Measurements from ENCODE around the gene MAPKAPK3.

Gene MAPKAPK3

DNA sequence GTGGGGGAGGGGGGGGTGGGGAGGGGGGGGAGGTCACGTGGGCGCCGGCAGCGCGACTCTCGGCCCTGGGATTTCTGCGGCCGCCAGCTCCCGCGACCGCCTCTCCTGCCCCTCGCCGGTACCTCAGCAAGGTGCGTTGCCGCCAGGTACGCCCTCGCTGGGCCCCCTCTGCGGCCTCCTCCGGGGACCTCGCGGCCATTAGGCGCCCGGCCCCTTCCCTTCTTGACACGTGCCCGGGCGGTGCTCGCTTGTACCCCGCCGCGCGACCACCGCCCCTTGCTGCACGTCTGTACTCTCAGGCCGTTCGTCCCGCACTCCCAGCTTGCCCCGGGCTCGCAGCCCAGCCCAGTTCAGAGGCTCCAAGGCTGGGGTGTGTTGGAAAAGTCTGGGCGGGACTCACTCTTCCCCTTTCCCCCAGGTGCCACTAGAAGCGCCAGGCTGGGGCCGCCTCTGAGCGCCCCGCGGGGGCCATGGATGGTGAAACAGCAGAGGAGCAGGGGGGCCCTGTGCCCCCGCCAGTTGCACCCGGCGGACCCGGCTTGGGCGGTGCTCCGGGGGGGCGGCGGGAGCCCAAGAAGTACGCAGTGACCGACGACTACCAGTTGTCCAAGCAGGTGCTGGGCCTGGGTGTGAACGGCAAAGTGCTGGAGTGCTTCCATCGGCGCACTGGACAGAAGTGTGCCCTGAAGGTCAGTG is at the start of gene MAPKAPK3:
Gene MAPKAPK3, plus strand, starts transcription at position 56 of the 696 bp plus-strand sequence. Its CDS starts 415 bp downstream, at position 471.
- no peak for DNase-seq

DNA sequence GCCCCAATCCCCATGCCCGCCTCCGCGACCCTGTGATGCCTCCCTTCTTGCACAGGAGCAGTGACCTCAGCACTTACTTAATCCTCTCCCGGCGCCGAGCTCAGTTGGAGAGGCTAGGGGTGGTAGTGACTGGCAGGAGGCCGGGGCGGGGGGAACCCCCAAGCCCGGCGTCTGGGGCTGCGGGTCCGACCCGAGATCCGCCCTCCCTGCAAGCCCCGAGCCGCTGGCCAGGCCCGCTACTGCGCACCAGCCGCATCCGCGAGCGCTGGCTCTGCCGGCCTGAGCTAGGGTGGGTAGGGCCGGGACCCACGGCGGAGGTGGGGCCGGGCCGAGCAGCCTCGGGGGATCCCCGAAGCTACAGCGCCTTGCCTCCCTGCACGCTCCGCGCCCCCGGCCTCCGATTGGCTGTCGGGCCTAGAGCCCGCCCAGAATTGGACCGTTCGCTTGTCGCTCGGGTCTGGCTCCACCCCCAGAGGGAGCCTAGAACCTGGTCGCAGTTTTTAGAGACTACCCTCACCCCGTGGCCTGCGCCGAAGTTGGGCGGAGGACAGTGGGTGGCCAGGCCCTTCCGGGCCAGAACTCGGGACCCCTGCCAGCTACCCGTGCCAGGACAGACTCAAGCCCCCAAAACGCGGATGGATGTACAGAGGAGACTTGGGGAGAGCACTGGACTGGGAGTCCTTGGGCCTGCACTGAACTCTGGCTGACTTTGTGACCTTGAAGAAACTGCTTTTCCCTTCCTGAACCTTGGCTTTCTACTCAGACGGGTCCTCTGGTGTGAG is 49.4 kb upstream of the MAPKAPK3 start, which contains the start of gene C3orf18:
Gene C3orf18, minus strand, starts transcription at position 362 of the 782 bp plus-strand sequence. CDS start 2,048 bp downstream, outside the sequence.
- peak; percentile 47 for DNase-seq

DNA sequence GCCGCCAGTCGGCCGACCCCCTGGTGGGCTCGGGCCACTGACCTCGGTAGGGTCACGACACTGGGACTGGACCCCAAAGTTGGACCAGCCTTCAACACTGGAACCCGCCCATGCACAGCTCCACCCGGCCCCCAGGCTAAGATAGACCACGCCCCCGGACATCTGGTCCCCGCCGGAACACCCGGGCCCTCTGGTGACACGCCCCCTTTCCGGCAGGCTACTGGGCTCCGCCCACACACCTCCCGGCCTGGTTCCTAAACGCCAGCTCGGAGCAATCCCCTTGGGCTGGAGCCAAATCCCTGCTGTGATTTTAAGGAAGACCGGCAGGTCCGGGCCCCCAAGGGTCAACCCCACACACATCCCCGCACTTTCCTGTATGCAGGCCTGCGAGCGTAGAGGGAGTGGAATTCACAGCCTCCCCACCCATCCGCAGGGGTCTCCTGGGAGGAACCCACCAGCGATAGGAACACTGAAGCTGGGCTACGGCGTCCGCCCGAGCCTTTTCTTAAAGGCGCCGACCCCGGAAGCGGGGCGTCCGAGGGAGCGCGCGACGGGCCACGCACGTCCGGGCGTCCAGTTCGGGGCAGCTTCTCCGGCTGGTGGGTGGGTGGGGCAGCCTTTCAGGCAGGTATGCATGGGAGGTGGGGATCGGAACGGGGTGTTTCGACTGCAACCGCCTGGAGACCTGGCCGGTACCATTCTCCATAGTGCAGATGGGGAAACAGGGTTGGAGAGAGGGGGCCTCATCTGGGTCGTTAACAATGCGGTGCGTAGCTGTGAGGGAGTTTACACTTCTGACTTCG is 47.8 kb upstream of the MAPKAPK3 start, which contains the start of gene HEMK1:
Gene HEMK1, plus strand, starts transcription at position 576 of the 803 bp plus-strand sequence. CDS start 1,583 bp downstream, outside the sequence.
- DNase-seq = peak; percentile 80

DNA sequence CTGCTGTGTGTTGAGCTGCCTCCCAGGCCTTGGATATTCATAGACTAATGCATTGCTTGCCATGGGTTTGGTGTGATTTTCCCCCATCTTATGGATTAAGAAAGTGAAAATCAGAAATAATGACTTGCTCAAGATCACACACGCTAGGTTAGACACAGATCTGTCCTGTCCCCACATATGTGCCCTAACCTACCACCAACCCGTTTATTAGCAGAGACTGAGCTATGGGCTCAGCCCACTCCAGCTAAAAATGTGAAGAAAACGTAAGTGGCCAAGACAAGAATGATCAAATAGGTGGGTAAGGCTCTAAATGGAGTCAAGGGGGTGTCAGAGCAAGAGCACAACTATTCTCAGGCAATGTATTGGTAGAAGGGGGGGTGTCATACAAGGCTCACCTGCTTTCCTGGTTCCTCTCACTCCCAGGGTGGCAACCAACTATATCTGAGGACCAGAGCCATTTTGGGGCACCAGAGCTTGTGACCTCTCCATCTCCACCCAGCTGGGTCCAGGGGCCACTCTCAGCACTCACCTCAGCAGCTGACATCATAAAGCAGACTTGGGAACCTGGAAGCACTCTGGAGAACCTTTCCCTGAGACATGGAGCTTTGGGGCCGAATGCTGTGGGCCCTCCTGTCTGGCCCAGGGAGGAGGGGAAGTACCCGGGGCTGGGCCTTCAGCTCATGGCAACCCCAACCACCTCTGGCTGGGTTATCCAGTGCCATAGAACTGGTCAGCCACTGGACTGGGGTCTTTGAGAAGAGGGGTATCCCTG is 46.3 kb upstream of the MAPKAPK3 start:
- no peak for DNase-seq

DNA sequence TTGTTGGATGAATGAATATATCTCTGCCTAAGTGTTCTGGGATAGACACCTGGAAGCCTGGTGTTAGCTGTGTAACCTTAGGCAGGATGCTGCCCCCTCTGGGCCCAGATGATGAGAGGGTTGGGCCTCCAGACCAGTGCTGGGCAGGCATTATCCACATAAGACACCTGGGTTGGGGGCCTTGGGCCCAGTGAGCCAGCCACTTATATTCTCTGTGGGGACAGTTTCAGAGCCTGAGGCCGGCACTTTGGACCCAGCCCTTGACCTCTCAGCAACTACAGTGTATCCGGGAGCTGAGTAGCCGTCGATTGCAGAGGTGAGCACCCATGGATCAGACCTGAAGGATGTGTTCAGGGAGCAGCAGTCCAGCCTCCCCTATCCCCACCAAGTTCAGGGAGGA is 45.5 kb upstream of the MAPKAPK3 start:
- DNase-seq = no peak

DNA sequence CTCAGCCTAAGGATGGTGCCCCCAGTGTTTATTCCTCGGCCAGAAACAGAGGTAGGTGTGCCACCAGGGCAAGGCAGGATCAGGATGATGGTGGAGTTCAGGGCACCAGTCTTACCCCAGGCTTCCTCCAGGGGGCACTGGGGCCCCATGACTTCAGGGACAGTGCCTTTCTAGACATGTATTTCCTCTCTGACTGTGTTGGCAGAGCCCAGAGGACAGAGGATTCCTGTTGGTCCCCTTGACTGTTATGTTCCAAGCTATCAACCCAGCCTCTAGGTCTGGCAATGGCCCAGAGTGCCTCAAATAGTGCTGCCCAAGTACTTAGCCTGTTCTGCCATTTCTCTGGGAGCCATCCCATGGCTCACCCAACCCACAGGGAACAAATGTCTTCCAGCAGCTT is 44.8 kb upstream of the MAPKAPK3 start:
- peak; percentile 19 for DNase-seq

DNA sequence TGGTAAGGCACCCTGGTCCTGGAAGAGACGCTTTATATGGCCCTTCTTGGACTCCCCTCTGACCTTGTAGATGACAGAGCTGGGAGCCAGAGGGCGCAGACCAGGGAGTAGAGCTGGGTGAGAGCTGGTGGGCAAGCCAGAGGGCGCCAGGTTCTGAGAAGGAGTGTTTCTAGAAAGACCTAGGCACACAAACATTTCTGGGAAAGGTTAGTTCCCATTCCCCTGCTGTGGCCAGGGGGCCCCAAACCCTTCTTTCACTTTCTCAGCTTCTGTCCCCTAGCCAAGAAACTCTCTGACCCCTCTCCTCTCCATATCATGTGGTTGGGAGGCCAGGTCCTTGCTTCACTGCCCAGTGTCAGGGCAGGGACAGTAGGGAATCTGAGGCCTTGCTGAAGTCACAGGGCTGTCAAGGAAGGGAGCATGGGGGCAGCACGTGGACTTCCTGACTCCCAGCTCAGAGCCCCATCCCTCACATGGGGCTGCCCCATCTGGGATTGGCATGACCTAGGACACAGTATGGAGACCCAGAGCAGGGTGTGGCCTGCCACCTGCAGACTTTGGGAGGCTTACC is 44.1 kb upstream of the MAPKAPK3 start:
- DNase-seq = no peak

DNA sequence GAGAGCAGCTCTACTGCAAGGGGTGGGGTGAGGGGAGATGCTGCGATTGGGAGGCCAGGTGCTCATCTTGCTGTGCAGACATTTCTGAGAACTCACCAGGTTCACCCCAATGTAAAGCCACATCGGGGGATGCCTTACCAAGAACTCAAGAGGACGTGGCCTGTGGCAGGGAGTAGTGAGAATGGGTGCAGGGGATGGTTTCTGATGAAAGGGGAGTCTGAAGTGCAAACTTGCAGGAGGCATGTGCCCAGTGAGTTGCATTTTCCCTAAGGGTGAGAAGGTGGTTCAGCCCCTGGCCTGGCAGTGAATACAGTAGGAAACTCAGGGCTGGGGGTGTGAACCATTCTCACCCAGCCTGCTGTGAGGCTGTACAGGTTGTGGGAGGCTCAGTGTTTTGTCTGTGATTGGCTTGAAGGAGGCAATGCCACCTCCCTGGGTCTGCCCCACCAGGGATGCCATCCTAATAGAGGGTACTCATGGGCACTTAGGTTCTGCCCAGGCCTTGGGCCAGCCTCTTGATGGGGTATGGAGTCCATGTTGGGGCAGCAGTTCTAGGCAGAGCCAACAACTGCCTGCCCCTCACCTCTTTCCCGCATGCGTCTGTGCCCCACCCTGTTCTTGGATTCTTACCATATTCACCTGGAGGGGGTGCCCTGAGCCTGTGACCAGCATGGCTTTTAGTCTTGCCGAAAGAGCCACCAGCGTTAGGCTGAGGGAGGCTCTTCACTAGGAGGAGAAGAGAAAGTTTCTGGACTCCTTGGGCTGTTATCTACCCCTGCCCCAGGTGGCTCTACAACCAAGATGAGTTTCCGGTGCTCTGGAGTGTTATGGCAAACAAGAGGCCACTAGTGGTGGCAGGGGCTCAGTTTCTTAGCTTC is 43.1 kb upstream of the MAPKAPK3 start:
- DNase-seq = no peak

DNA sequence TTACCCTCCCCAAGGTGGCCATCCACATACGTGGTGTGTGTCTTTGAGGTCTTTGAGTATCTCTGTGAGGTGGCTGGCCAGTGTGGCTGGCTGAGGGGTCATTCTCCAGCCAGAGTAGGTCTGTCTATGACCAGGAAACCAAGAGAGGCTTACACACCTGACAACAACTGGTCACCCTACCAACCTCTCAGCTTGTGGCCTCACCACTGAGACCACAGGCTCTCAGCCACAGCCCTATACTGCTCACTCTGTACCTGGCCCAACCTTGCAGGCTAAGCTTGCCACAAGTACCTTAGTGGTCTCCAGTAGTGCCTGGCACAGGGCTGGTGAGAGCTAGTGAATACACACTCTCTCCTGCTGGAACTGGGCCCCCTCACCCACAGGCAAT is 42.5 kb upstream of the MAPKAPK3 start:
- no peak for DNase-seq

DNA sequence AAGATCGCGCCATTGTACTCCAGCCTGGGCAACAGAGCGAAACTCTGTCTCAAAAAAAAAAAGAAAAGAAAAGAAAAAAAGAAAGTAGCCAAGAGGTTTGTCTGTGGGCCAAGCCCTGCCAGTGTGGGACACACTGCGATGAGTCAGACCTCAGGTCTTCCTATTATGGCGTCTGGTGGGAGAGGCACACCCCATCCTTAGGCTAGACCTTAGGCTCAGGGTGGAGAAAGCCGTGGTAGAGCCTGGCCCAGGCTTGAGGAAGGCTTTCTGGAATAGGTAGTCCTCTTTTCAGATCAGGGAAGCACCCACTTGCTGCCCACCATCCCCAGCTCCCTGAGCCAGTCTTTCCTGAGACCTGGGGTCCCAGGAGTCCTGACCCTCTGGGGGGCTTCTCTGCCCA is 41.6 kb upstream of the MAPKAPK3 start:
- no peak for DNase-seq

DNA sequence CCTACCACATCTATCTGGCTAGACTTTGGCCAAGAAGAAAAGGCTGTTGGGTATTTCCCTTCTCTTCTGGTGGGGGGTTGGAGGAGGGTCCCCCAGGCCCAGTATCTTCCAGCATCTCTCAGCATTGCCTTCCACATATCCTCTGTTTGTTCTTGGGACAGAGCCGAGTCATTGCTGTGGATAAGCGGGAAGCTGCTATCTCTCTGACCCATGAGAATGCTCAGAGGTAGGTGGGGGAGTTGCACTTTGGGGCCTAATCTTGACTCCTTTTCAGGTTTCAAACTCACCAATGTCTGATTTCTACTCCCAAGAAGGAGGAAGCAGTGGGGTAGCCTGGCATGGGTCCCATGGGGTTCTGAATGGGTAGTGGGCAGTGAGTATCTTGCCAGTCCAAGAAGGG is 39.6 kb upstream of the MAPKAPK3 start:
- DNase-seq = no peak

DNA sequence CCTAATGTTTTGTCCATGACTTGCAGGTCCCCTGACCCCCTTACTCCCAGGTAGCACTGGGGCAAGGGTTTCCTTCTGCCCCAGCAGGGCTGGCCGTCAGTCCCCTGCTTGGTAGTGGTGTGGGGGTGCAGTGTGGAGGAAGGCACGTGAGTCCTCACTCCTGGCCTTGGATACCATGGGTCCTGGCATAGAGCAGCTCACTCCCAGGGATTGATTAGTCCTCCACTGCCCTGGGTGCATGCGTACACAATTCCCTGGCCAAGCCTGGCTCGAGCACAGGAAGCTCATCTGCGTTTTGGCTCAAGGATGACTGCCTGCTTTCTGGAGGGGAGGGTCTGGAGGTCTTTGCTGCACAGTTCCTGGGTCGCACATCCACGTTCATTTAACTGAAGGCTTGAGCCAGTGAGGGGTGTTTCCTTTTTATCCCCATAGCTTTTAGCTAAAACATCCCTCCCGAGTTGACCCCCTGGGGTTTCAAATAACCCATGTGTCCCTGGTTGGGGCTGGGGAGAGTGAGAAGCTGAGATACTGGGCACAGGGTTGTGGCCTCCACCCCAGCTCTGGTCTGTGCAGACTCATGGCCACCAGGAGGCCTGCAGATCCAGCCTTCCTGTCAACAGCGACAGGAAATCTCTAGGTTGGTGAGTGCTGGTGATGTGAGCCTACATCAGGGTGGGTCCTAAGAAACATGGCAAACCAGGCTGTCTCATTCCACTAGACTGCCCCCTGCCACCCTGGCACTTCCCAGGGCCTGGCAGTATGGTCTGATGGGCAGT is 36.1 kb upstream of the MAPKAPK3 start:
- DNase-seq = no peak

DNA sequence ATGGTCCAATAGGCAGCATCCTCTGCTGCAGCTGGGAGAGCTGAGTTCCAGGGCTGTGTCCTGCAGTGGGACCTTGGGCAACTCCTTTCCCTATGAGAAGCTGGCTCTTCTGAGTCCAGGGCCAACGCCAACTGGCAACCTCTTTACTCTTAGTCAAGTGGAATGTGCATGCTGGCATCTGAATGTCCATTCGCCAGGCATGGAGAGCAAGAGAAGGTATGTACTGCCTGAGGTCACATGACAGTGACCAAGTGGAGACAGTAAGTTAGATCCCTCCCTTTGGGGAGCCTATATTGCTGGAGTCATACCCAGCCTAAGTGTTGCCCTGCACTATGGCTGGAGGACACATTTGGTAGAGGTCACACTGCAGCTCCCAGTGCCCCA is 35.5 kb upstream of the MAPKAPK3 start:
- no peak for DNase-seq

DNA sequence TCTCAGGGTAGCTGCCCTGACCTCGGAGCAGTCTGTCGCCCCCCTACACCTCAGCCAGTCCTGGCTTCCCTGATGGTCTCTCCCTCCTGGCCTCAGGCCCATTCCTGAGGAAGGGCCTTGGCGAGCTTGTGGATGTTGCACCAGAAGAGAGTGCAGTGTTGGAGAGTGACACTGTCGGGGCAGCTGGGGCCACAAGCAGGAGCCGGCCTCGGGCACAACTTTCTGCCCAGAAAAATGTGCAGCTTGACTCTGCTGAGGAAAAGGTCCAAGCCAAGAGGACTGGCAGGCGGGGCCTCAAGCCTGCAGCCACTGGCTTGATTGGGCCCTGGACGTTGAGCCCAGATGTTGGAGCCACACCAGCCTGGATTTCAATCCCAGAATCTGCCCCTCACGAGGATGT is 34.9 kb upstream of the MAPKAPK3 start:
- no peak for DNase-seq

DNA sequence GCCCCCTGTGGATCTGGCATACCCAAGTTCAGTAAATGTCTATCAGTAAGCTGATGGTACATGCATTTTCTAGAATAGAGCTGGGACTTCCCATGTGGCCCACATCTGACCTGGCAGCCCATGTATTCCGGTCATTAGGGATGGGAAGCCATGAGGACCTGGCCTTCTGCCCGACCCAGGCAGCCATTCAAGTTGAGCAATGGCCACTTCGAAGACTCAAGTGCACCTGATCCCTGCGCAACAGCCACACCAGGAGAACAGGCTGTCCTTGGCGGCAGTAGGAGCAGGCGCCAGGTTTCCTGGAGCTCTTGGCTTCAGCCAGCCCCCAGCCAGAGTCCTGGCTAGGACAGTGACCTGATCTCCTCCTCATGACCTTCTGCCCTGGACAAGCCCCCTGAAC is 33.1 kb upstream of the MAPKAPK3 start:
- no peak for DNase-seq

DNA sequence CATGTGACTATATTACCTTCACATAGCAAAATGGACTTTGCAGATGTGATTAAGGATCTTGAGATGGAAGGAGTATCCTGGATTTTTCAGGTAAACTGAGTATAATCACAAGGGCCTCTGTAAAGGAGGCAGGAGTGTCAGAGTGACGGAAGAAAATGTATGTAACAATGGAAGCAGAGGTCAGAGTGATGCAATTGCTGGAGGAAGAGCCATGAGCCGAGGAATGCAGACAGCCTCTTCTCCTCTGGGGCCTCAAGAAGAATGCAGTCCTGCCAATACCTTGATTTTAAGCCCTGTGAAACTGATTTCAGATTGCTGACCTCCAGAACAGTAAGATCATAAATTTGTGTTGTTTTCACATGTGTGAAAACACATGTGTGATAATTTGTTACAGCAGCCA is 32.6 kb upstream of the MAPKAPK3 start:
- DNase-seq = no peak

DNA sequence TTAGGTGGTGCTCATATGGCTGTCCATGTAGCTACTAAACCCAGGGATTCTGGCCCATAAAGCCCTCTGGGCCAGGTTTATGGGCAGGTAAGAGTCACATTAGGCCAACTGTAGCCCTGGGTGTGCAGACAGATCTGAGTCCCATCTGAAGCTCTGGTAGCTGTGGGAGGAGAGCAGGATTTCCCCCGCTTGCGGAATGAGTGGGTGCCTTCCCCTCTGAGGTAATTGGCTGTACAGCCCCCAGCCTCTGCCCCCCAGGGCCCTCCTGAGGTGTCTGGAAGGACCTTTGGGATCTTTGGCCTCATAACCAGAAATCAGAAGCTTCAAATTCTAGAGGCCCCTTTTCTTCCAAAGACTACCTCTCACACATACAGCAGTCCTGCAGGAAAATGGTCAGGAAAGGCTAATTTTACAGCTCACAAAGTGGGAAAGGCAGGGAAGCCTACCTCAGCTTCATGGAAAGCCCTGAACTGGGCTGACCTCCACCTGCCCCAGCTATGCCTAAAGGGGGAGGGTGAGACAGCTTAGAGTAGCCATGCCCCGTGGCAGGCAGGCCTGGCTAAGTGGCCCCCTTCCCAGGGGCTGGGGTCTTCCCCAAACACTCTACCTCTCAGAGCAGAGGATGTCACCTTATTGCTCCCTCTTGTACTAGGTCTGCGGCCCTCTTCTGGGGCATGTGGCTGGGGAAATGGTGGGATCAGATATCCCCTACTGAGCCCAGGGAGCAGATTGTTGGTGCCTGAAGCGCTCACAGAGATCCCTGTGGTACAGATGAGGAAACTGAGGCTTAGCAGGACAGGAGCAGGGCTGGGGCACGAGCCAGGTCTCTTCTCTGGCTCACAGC is 30.8 kb upstream of the MAPKAPK3 start:
- no peak for DNase-seq

DNA sequence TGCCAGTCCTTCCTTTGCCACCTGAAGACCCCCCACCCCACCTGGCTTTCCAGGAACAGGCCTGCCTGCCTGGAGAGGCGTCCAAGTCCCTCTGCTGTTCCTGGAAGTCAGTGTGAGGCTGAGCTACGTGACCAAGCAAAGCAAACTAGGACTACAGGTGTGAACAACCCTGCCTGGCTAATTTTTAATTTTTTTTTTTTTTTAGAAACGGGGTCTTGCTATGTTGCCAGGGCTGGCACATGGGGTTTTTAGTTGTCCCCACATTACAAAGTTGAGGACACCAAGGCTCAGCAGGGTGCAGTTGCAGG is 30.2 kb upstream of the MAPKAPK3 start:
- DNase-seq = no peak

DNA sequence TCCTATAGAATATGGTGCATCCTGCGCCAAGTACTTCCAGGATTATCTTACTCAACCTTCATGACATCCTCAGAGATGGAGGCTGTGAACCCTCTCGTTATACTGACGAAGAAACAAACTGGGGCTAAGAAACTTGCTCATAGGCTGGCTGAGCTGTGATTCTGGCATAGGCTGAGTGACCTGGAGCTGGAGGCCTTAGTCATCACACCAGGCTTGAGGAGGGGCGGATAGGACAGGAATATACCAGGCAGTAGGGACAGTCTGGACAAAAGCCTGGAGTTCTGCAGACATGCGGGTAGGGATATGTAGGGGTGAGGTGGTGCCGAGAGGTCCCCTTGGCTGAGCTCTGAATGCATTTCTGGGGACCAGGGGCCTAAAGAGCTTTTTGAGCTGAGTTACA is 29.6 kb upstream of the MAPKAPK3 start:
- no peak for DNase-seq

Measured in NCI-H1436 (cell line).